ENCODE results near the gene ERP44.
"Not testable (repeated sequence)": the region's sequence is repeated elsewhere in the genome, so short reads cannot be mapped to it uniquely, and the experiment has no call there.

The ERP44 gene

GRCh38 chr9:100100146-100100667 lies 1.4 kb upstream of the ERP44 start:
- no peak for DNase-seq (ENCODE audit: low read depth in 2 of 2)

- no peak for DNase-seq (ENCODE audit: low read depth in 2 of 2)
Measured at GRCh38 chr9:100099722-100100042, 882 bp upstream of the ERP44 start.

GRCh38 chr9:100098046-100098886 lies 534 bp downstream of the ERP44 start:
- peak; percentile 11 to 12 for DNase-seq (ENCODE audit: low read depth in 2 of 2)

DNA sequence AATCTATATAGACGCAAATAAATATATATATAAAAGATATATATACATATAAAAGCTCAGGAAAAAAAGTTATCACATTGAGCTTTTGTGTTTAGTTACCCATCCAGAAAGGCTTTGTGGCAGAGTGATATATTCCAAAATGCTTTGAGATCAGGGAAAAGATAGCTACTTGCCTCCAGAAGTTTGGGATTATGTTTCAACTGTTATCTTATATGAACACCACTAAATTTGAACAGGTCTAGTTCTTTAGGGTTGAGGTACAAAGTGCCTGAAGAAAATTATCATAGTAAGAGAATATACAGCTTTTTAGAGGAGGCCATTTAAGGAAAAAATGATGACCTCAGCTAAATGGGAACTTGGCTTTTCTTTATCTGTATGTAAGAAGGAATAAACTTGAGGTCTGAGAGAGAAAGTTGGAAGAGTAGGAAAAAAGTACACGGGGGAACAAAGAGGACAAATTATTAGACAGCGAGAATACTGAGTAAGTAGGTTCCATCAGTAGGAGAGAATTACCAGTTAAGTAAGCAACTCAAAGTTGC lies 2.4 kb downstream of the ERP44 start:
- DNase-seq (ENCODE audit: low read depth in 2 of 2) = no peak

GRCh38 chr9:100094411-100094810 lies 4.4 kb downstream of the ERP44 start:
- not testable (repeated sequence) for DNase-seq (ENCODE audit: low read depth in 2 of 2)

GRCh38 chr9:100092066-100092465 lies 6.7 kb downstream of the ERP44 start:
- no peak for DNase-seq (ENCODE audit: low read depth in 2 of 2)

- DNase-seq (ENCODE audit: low read depth in 2 of 2) = no peak
Measured at GRCh38 chr9:100091650-100092049, 7.2 kb downstream of the ERP44 start.

- DNase-seq (ENCODE audit: low read depth in 2 of 2) = no peak
Measured at GRCh38 chr9:100090880-100091279, 7.9 kb downstream of the ERP44 start.

GRCh38 chr9:100088202-100088601 lies 10.6 kb downstream of the ERP44 start:
- no peak for DNase-seq (ENCODE audit: low read depth in 2 of 2)

DNA sequence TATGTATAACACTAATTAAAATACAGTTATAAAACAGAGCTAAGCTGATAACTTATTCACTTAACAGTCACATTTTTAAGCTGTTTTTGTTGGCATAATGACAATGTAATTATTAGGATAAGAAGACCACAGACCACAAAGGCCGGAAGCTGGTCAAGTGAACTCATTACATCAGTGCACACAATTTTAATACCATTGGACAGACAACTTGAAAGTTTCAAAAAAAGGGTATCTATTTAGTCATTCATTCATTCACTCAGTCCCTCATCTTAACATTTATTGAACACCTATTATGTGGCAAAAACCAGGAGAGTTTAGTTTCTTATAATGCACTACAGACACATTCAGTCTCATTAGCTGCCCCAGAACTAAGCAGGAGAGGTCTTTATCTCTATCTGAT lies 11.6 kb downstream of the ERP44 start:
- DNase-seq (ENCODE audit: low read depth in 2 of 2) = no peak

GRCh38 chr9:100086097-100086635 lies 12.6 kb downstream of the ERP44 start:
- DNase-seq (ENCODE audit: low read depth in 2 of 2) = no peak

- DNase-seq (ENCODE audit: low read depth in 2 of 2) = no peak
Measured at GRCh38 chr9:100084734-100085133, 14.1 kb downstream of the ERP44 start.

- no peak for DNase-seq (ENCODE audit: low read depth in 2 of 2)
Measured at GRCh38 chr9:100084128-100084453, 14.7 kb downstream of the ERP44 start.

DNA sequence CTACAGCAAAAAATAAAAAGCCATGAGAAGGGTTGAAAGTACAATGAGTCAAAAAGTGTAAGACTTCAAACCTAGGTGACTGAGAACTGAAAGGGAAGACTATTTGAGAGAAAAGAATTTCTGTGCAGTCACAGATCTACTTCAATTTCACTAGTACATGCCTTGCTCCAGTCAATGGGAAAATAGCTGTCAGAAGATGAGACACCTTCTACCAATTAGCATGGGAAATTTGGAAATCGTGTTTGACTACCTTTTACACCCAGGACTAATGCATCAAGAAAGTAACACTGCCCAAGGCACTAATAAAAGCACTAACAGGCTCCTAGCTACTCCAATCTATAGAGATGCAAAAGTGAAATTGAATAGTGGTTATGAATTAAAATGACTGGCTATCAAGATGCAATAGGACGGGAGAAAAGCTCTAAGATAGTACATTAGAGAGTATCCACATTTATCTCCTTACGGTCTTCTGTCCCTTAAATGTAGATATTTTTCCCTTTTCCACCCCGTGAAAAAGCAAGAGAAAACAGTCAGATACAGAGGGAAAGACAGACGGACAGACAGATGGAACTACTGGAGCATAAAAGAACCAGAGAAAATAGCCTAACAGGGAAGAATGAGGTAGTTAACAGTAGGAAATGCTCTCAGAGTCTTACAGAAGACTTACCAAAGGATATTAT lies 15.2 kb downstream of the ERP44 start:
- no peak for DNase-seq (ENCODE audit: low read depth in 2 of 2)

DNA sequence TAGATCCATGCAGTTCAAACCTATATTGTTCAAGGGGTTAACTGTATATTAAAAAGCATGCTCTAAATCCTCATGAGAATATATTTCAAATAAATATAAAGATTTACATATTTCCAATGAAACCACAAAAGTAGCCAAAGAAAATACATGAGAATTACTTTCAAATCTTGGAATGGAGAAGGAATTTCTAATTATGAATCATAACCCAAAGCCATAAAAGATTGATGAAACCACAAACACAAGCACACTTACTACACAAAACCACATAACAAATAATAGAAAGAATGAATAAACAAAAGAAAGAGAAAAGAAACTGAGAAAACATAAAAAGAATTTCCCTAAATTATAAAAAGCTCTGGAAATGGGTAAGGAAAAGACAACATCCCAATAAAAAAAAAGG lies 16.0 kb downstream of the ERP44 start:
- DNase-seq (ENCODE audit: low read depth in 2 of 2) = no peak

DNA sequence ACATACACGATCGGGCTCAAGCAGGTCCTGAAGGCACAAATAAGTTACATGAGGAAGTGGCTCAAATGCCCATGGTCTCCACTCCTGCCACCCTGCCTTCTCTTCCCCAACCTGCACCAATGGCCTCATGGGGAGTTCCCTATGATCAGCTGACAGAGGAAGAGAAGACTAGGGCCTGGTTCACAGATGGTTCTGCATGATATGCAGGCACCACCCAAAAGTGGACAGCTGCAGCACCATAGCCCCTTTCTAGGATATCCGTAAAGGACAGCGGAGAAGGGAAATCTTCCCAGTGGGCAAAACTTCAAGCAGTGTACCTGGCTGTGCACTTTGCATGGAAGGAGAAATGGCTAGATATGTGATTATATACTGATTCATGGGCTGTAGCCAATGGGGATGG lies 22.5 kb downstream of the ERP44 start:
- DNase-seq (ENCODE audit: low read depth in 2 of 2) = not testable (repeated sequence)

DNA sequence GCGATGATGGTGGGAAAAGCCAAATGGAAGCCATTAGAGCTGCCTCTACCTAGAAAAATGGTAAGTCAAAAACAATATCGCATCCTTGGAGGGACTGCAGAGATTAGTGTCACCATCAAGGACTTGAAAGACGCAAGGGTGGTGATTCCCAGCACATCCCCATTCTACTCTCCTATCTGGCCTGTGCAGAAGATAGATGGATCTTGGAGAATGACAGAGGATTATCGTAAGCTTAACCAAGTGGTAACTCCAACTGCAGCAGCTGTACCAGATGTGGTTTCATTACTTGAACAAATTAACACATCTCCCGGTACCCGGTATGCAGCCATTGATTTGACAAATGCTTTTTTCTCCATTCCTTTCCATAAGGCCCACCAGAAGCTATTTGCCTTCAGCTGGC lies 23.8 kb downstream of the ERP44 start:
- DNase-seq (ENCODE audit: low read depth in 2 of 2) = no peak

- DNase-seq (ENCODE audit: low read depth in 2 of 2) = no peak
Measured at GRCh38 chr9:100074093-100074492, 24.7 kb downstream of the ERP44 start.

GRCh38 chr9:100072805-100073204 lies 26.0 kb downstream of the ERP44 start:
- no peak for DNase-seq (ENCODE audit: low read depth in 2 of 2)

GRCh38 chr9:100071271-100071670 lies 27.5 kb downstream of the ERP44 start:
- DNase-seq (ENCODE audit: low read depth in 2 of 2) = no peak

DNA sequence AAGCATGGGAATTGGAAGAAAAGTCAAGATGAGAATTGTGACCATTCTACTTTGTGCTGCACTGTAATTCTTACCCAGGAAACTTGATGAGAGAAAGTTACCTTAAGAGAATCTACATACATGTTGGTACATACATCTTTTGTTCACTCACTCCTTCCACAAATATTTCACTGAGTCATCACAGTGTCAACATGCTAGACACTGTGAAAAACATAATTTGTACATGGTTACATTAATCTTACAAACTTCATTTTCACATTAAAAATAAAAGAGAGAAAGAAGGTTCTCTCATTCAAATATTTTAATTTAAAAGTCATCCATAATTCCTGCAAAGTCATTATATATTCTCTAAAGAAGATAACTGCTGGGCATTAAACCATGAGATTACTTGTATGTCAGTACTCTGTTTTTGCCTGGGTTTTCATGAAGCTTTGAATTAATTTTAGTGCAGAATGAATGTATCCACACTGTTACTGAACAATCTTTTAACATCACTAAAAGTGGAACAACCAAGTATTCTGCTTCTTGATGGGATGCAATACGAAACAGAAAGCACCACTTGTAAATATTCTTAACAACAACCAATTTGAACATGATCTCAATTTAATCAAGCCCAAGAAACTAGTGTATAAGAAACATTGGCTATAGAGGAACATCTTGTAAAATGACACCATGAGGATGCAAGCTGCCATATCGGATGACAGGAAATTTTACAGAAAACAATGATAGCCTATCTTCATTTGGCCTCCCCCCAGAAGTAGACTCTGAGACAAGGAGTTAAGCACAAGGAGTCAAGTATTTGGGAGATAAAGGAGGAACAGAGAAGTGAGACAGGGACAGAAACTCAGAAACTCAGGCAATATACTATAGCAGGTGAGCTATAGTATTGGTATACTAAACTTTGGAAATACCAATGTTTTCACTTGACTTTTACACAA lies 28.4 kb downstream of the ERP44 start:
- no peak for DNase-seq (ENCODE audit: low read depth in 2 of 2)

DNA sequence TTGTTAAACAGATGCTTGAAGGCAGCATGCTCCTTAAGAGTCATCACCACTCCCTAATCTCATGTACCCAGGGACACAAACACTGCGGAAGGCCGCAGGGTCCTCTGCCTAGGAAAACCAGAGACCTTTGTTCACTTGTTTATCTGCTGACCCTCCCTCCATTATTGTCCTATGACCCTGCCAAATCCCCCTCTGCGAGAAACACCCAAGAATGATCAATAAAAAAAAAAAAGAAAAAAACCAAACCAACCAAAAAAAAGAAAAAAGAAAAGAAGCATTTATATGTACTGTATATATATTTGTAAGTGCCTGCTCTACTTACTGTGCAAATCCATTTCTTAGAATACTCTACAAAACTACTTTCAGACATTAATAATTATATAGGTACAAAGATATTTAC lies 29.7 kb downstream of the ERP44 start:
- DNase-seq (ENCODE audit: low read depth in 2 of 2) = not testable (repeated sequence)

Measured in stimulated activated CD4-positive, alpha-beta T cell treated with anti-CD3 and anti-CD28 coated beads, Interleukin-4, amount 100 ng/mL, for 48 hours (primary cell).